ENCODE data around the gene GRIK4. TPM values are rescaled to one million over a fixed set of nuclear protein-coding genes. Genes with fewer than 3 reads are reported as not detected.

The GRIK4 gene
- polyA plus RNA-seq, 1 of the 3 experiments (the other 2 are of a cell fraction): 0.03 TPM

GRCh38 chr11:120569861-120570260, 58.3 kb downstream of the GRIK4 start (continued):
- no peak for TF ChIP-seq ZBTB33 (IDR thresholded peaks at IDR 0.05; ENCODE audit: borderline replicate concordance, low read depth)

GRCh38 chr11:120571476-120571875, 59.9 kb downstream of the GRIK4 start:
- ChIA-PET POLR2A (no interaction called here), CTCF (no interaction called here)
- Histone ChIP-seq H3K9ac (no peak overlapping the region), H3K79me2 (ENCODE audit: insufficient read depth) (no peaks in the 10 kb centered on the region), H3K9me3 (no peaks in the 10 kb centered on the region), H3K27ac (ENCODE audit: low read depth in 2 of 2, low read length in 1 of 2) (no peak overlapping the region), H3K4me2 (no peak overlapping the region), H3K4me1 (ENCODE audit: control insufficient read depth in 1 of 2, insufficient read depth in 2 of 2, low read depth in 1 of 2, low read length in 1 of 2) (no peaks in the 10 kb centered on the region), H3F3A (replicated peaks; ENCODE audit: insufficient read depth) (no peaks in the 10 kb centered on the region), H3K4me3 (ENCODE audit: low read depth in 2 of 2, low read length in 1 of 2) (no peak overlapping the region), H3K27me3 (ENCODE audit: insufficient read depth) (no peaks in the 10 kb centered on the region; the same call in 1 of the 2 replicates), H3K36me3 (replicated peaks in 1 of 2; ENCODE audit: control insufficient read depth in 1 of 2, insufficient read depth in 2 of 2, low read length in 1 of 2) (no peaks in the 10 kb centered on the region), H4K20me1 (ENCODE audit: insufficient read depth) (no peaks in the 10 kb centered on the region), H2AFZ (ENCODE audit: low read depth) (no peak overlapping the region), H3K9me2 (no peaks in the 10 kb centered on the region)
- no peak for DNase-seq
- 0% methylated on average over 1 of the region's 1 CpG for whole genome bisulfite sequencing (ENCODE audit: low lambda C conversion rate)
- TF ChIP-seq ELF1 (IDR thresholded peaks at IDR 0.05): no peak
- no peak for TF ChIP-seq RXRA (IDR thresholded peaks at IDR 0.05; ENCODE audit: borderline replicate concordance, low read depth)
- TF ChIP-seq USF2 (IDR thresholded peaks at IDR 0.05; ENCODE audit: borderline replicate concordance, low read depth, low read length): no peak
- TF ChIP-seq FOSL2 (IDR thresholded peaks at IDR 0.05; ENCODE audit: borderline replicate concordance, low read depth): no peak
- no peak for TF ChIP-seq YY1 (IDR thresholded peaks at IDR 0.05; ENCODE audit: low read depth)
- no peak for TF ChIP-seq POLR2AphosphoS5 (IDR thresholded peaks at IDR 0.05; ENCODE audit: low read depth, low read length)
- no peak for TF ChIP-seq PBX3 (IDR thresholded peaks at IDR 0.05)
- TF ChIP-seq EZH2phosphoT487 (IDR thresholded peaks at IDR 0.05; ENCODE audit: borderline replicate concordance, low read depth): no peak
- no peak for TF ChIP-seq REST (IDR thresholded peaks at IDR 0.05; ENCODE audit: low read depth, low read length)
- no peak for TF ChIP-seq NRF1 (IDR thresholded peaks at IDR 0.05; ENCODE audit: low read depth, low read length)
- no peak for TF ChIP-seq JUND (IDR thresholded peaks at IDR 0.05)
- TF ChIP-seq FOXJ3 (CRISPR knock-in tag; IDR thresholded peaks at IDR 0.05): no peak
- no peak for TF ChIP-seq USF1 (IDR thresholded peaks at IDR 0.05; ENCODE audit: borderline replicate concordance, low read depth)
- no peak for TF ChIP-seq SMC3 (IDR thresholded peaks at IDR 0.05; ENCODE audit: low read depth, low read length)

Data from SK-N-SH (cell line).